HG02870 (cell line): ENCODE data around the gene EPHB1.

Experiments
- ATAC-seq: cut with Tn5 transposase; IDR thresholded peaks from one replicate; pipeline ENCODE4 v1.9.1; 2021; ENCODE audit warnings: mild to moderate bottlenecking, moderate library complexity; ENCODE audit not compliant: unreplicated experiment

Gene EPHB1

DNA sequence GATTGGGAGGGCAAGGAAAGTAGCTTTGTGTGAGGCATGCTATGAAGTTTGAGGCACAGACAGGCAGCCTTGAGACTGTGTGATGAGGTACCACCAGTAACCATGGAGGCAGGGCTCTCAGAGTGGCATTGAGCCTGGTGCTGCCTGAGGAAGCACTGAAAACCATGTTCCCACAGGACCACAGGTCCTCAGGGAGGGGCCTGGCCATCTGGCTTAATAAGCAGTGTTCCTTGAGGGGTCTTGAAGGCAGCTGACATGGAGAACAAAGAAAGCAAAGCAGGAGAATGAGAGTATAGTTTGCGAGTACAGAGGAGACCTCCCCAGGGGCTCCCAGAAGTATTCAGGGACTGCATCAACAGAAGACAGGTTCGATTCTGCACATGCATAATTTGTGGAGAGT, 346.6 kb downstream of the EPHB1 start:
- ATAC-seq = no peak

GRCh38 chr3:135142530-135142929, 347.5 kb downstream of the EPHB1 start:
- ATAC-seq = no peak

DNA sequence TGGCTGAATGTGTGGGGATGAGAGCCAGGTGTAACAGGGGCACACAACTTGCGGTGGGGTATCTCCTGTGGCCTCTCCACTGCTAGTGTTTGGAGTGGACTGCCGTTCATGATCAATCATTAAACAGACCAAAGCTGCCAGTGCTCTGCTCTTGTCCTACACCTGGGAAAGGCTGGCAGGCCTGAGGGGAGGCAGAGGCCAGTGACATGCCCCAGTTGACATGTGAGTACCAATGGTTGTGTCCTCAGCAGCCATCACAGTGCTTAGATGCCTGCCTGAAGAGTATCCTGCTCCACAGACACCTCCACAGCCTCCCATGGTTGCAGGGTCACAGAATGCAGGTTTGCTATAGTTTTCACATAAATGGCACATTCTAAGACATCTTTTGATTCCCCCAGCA, 348.4 kb downstream of the EPHB1 start:
- no peak for ATAC-seq

- no peak for ATAC-seq
Observed at GRCh38 chr3:135145581-135145980, 350.5 kb downstream of the EPHB1 start.

- no peak for ATAC-seq
Observed at GRCh38 chr3:135147657-135148056, 352.6 kb downstream of the EPHB1 start.

- no peak for ATAC-seq
Observed at GRCh38 chr3:135148398-135149020, 353.4 kb downstream of the EPHB1 start.

GRCh38 chr3:135149707-135150681, 354.9 kb downstream of the EPHB1 start:
- no peak for ATAC-seq

- ATAC-seq = no peak
Observed at GRCh38 chr3:135154186-135154585, 359.1 kb downstream of the EPHB1 start.

GRCh38 chr3:135155228-135155627, 360.2 kb downstream of the EPHB1 start:
- ATAC-seq = no peak

DNA sequence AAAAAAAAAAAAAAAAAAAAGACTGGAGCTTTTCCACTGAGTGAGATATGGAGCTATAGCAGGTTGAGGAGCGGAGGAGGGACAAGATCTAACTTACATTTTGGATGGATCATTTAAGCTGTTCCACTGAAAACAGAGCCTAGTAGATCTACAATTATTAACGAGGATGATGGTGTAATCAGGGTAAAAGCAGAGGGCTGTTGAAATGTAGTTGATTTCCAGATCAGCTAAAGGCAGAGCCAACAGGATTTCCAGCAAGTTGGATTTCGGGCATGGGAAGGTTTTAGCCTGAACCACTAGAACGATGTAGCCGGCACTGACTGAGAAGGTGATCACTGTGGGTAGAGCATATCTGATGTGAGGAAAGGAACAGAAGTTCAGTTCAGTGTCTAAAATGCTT, 360.7 kb downstream of the EPHB1 start:
- no peak for ATAC-seq

GRCh38 chr3:135157045-135157740, 362.1 kb downstream of the EPHB1 start:
- ATAC-seq = no peak

- ATAC-seq = no peak
Observed at GRCh38 chr3:135158520-135158919, 363.5 kb downstream of the EPHB1 start.

GRCh38 chr3:135159681-135160247, 364.7 kb downstream of the EPHB1 start:
- no peak for ATAC-seq

- ATAC-seq = no peak
Observed at GRCh38 chr3:135161425-135161824, 366.4 kb downstream of the EPHB1 start.

DNA sequence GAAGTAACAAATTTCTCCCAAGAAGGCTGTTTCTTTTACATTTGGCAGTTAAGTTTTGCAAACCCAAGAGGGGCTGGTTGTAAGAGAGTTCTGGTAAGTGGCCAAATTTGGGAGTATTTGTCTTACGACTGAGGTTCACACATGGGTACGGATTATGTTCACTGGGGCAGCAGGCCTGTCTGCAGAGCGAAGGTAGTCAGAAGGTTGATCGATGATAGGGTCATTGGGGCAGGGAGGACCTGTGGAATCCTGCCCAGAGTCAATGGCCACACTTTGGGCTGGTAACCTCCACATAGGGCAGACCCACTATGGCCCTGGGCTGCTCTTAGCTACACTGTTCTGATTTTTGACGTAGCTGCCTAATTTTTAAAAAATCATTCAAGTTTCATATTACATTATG, 368.6 kb downstream of the EPHB1 start:
- ATAC-seq = no peak

GRCh38 chr3:135165260-135165659, 370.2 kb downstream of the EPHB1 start:
- ATAC-seq = no peak

DNA sequence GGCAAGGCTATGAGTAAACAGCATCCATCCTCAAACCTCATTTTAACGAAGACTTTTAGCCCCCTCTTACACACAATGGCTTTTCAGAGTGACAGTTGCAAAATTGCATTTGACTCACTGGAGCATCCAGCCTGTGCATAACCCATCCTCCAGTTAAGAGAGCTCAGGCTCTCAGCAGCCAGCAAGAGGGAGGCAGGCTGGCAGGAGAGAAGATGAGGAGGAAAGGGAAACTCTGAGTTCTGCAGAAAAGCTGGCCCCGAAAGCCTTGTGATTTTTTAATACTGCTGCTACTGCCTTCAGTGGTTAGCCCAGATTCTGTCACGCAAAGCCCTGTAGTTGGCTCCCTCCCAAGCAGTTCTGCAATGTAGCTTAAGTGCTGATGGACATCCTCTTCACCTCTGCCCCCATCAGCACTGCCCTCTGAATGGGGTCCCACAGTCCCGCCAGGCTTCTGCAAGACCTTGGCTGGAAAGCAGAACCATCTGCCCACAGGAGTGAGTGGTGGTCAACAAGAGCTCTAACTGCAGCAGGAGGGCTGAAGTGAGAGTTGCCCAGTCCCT, 371.3 kb downstream of the EPHB1 start:
- no peak for ATAC-seq

DNA sequence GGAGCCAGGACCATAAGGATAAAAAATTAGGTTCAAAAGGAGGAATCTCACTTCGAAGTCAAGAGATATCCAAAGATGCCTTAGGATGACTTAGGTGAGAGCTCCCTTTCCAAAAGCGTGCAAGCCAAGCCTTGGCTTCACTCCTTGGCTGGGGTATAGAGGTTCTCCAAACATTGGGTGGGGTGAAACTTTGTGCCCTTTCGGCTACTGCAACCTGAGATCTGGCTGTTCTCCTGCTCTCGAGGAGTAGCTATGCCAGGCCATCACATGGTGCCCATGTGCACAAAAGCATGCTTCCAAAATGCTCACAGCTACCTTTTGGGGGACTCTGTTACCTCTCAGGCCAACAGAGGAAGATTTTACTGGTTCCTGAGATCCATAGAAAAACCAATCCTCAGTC, 373.8 kb downstream of the EPHB1 start:
- no peak for ATAC-seq

DNA sequence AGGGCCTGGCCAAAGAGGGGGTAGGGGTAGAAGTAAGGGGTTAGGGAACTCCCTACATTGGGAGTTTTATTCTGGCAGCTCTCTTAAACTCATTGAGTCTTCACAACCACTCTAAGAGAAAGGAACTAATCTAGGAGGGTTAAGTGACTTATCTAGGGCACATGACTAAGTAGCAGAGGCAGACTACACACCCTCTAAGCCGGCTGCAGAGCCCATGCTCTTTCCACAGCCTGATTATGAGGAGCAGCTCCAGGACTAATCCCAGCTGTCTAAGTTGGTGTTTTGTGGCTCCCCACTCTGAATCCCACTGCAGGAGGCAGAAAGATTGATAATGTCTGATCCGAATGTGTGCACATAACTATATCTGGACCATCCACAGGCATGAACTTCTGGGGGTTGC, 374.6 kb downstream of the EPHB1 start:
- no peak for ATAC-seq

DNA sequence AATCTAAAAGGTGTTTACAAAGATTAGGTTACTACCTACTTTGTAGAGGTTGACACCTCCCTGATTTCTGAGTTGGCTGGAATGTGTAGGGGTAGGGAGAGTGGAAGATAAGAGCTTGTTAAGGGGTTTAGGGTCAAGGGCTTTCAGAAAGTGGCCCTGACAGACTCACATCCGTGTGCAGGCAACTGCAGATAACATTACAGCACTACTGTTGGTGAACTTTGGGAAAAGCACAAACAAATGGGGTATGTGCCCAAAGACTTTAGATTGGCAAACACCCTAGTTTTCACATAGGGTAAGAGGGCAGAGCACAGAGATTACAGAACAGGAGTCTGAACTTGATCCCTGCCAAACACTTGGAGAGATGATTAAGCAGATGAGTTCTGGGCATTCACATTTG, 375.7 kb downstream of the EPHB1 start:
- ATAC-seq = no peak
